WTC11 (cell line): Measurements from ENCODE around the gene REG4. TPM values are rescaled to one million over a fixed set of nuclear protein-coding genes. Genes with fewer than 3 reads are reported as not detected.

Source experiments
- ATAC-seq: fragments of 200-7000 bp; cut with Tn5 transposase; 2 replicates; pipeline ENCODE4 v1.10.0; 2021; ENCODE audit warnings: mild to moderate bottlenecking, moderate library complexity
- CTCF ChIA-PET: fragments of 300-600 bp; sonication (Branson Sonifier 250); formaldehyde crosslinking; loops from one replicate; lab custom pipeline; 2021; ENCODE audit warnings: antibody characterized with exemption; lab: Charles Lee
- POLR2A ChIA-PET: fragments of 350-600 bp; sonication (Branson Sonifier 250); formaldehyde crosslinking; loops from one replicate; lab custom pipeline; 2021; ENCODE audit warnings: antibody characterized with exemption; lab: Charles Lee
- DNase-seq: peaks from one replicate; pipeline ENCODE4 v3.0.0; 2021; ENCODE audit warnings: low spot score
- H3K27ac Mint-ChIP-seq: 2 replicates; pipeline ENCODE4 v1.8.0; 2021; ENCODE audit warnings: mixed read lengths
- H3K27me3 Mint-ChIP-seq: 2 replicates; pipeline ENCODE4 v1.8.0; 2021; ENCODE audit warnings: low read depth, mild to moderate bottlenecking, moderate library complexity, mixed read lengths
- H3K36me3 Mint-ChIP-seq: 2 replicates; pipeline ENCODE4 v1.8.0; 2021; ENCODE audit warnings: mixed read lengths
- H3K4me1 Mint-ChIP-seq: 2 replicates; pipeline ENCODE4 v1.8.0; 2022; ENCODE audit warnings: mixed read lengths
- H3K4me3 Mint-ChIP-seq: 2 replicates; pipeline ENCODE4 v1.8.0; 2021; ENCODE audit warnings: mild to moderate bottlenecking, moderate library complexity, mixed read lengths
- H3K9me3 Mint-ChIP-seq: 2 replicates; pipeline ENCODE4 v1.8.0; 2021; ENCODE audit warnings: mixed read lengths
- CREM ChIP-seq: sonication (generic); formaldehyde crosslinking; IDR thresholded peaks from 2 replicates; pipeline ENCODE4 v1.8.1; 2022; ENCODE audit warnings: mild to moderate bottlenecking, missing genetic modification reagents, moderate library complexity
- ELF4 ChIP-seq: sonication (generic); formaldehyde crosslinking; IDR thresholded peaks from 2 replicates; pipeline ENCODE4 v1.8.1; 2022; ENCODE audit warnings: low read depth, mild to moderate bottlenecking, moderate library complexity, missing genetic modification reagents
- ESRRA ChIP-seq: sonication (generic); formaldehyde crosslinking; IDR thresholded peaks from 2 replicates; pipeline ENCODE4 v1.8.1; 2022; ENCODE audit warnings: mild to moderate bottlenecking, missing genetic modification reagents, borderline replicate concordance
- GTF2I ChIP-seq: fragments of 250-450 bp; sonication (Bioruptor Pico); conservative IDR thresholded peaks from 2 replicates; pipeline ENCODE4 v1.4.0; 2021; ENCODE audit warnings: mild to moderate bottlenecking
- HMGA2 ChIP-seq: fragments of 250-450 bp; sonication (Bioruptor Pico); IDR thresholded peaks from 2 replicates; pipeline ENCODE4 v1.4.0; 2021; ENCODE audit warnings: mild to moderate bottlenecking, moderate library complexity
- NFYB ChIP-seq: sonication (generic); formaldehyde crosslinking; conservative IDR thresholded peaks from 2 replicates; pipeline ENCODE4 v1.8.0; 2022; ENCODE audit warnings: low read depth, missing genetic modification reagents
- NR2C2 ChIP-seq: sonication (generic); formaldehyde crosslinking; IDR thresholded peaks from 2 replicates; pipeline ENCODE4 v1.8.0; 2022; ENCODE audit warnings: mild to moderate bottlenecking, missing genetic modification reagents
- TEAD4 ChIP-seq: sonication (generic); formaldehyde crosslinking; IDR thresholded peaks from 2 replicates; pipeline ENCODE4 v1.8.0; 2022; ENCODE audit warnings: mild to moderate bottlenecking, missing genetic modification reagents
- TP53 ChIP-seq: sonication (generic); formaldehyde crosslinking; IDR thresholded peaks from 2 replicates; pipeline ENCODE4 v1.8.1; 2023; ENCODE audit warnings: mild to moderate bottlenecking, missing genetic modification reagents
- ZNF232 ChIP-seq: sonication (generic); formaldehyde crosslinking; IDR thresholded peaks from 2 replicates; pipeline ENCODE4 v1.8.0; 2022; ENCODE audit warnings: mild to moderate bottlenecking, missing genetic modification reagents
- ZNF317 ChIP-seq: sonication (generic); formaldehyde crosslinking; IDR thresholded peaks from 2 replicates; pipeline ENCODE4 v1.8.1; 2023; ENCODE audit warnings: low read depth, mild to moderate bottlenecking, moderate library complexity, missing genetic modification reagents, borderline replicate concordance
- total RNA-seq: library from RNA; stranded (reverse); gene quantifications from 3 replicates; pipeline ENCODE4 v1.2.3, GENCODE V29; 2021
- TF ChIP-seq, protein P1 (sequence below): sonication (generic); formaldehyde crosslinking; IDR thresholded peaks from 2 replicates; pipeline ENCODE4 v1.8.1; 2023; ENCODE audit warnings: mild to moderate bottlenecking, missing genetic modification reagents, borderline replicate concordance
- TF ChIP-seq, protein P2 (sequence below): sonication (generic); formaldehyde crosslinking; IDR thresholded peaks from 2 replicates; pipeline ENCODE4 v1.8.0; 2022; ENCODE audit warnings: mild to moderate bottlenecking, missing genetic modification reagents
- TF ChIP-seq, protein P3 (sequence below): sonication (generic); formaldehyde crosslinking; IDR thresholded peaks from 2 replicates; pipeline ENCODE4 v1.8.1; 2022; ENCODE audit warnings: mild to moderate bottlenecking, missing genetic modification reagents, moderate library complexity, borderline replicate concordance

REG4 gene
- total RNA-seq, 1 experiment from 2014 or later, result 0.31 TPM

DNA sequence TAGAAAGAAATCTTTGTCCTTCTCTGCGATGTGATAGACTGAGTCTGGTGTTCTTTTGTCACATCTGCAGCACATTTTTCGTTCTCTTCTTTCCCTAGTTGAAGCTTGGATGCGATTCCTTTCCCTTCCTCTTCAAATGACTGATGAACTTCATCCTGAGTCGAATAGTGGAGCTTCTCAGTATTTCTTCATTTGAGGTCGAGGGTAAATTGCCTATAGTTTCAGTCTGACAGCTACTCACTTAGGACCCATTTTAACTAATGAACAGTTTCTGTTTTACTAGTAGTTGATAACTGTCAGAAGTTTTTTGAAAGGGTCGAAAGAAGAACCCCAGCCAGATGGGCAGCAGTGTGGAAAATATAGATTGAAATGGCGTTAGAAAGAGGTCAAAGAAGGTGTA is 4.7 kb upstream of the REG4 start (continued):
- TF ChIP-seq, protein P1, sequence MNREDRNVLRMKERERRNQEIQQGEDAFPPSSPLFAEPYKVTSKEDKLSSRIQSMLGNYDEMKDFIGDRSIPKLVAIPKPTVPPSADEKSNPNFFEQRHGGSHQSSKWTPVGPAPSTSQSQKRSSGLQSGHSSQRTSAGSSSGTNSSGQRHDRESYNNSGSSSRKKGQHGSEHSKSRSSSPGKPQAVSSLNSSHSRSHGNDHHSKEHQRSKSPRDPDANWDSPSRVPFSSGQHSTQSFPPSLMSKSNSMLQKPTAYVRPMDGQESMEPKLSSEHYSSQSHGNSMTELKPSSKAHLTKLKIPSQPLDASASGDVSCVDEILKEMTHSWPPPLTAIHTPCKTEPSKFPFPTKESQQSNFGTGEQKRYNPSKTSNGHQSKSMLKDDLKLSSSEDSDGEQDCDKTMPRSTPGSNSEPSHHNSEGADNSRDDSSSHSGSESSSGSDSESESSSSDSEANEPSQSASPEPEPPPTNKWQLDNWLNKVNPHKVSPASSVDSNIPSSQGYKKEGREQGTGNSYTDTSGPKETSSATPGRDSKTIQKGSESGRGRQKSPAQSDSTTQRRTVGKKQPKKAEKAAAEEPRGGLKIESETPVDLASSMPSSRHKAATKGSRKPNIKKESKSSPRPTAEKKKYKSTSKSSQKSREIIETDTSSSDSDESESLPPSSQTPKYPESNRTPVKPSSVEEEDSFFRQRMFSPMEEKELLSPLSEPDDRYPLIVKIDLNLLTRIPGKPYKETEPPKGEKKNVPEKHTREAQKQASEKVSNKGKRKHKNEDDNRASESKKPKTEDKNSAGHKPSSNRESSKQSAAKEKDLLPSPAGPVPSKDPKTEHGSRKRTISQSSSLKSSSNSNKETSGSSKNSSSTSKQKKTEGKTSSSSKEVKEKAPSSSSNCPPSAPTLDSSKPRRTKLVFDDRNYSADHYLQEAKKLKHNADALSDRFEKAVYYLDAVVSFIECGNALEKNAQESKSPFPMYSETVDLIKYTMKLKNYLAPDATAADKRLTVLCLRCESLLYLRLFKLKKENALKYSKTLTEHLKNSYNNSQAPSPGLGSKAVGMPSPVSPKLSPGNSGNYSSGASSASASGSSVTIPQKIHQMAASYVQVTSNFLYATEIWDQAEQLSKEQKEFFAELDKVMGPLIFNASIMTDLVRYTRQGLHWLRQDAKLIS (CRISPR knock-in tag), result no peak
- no peak for TF ChIP-seq GTF2I (CRISPR knock-in tag)
- TF ChIP-seq, protein P2, sequence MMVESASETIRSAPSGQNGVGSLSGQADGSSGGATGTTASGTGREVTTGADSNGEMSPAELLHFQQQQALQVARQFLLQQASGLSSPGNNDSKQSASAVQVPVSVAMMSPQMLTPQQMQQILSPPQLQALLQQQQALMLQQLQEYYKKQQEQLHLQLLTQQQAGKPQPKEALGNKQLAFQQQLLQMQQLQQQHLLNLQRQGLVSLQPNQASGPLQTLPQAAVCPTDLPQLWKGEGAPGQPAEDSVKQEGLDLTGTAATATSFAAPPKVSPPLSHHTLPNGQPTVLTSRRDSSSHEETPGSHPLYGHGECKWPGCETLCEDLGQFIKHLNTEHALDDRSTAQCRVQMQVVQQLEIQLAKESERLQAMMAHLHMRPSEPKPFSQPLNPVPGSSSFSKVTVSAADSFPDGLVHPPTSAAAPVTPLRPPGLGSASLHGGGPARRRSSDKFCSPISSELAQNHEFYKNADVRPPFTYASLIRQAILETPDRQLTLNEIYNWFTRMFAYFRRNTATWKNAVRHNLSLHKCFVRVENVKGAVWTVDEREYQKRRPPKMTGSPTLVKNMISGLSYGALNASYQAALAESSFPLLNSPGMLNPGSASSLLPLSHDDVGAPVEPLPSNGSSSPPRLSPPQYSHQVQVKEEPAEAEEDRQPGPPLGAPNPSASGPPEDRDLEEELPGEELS (CRISPR knock-in tag), result no peak
- no peak for TF ChIP-seq NR2C2
- TF ChIP-seq, protein P3, sequence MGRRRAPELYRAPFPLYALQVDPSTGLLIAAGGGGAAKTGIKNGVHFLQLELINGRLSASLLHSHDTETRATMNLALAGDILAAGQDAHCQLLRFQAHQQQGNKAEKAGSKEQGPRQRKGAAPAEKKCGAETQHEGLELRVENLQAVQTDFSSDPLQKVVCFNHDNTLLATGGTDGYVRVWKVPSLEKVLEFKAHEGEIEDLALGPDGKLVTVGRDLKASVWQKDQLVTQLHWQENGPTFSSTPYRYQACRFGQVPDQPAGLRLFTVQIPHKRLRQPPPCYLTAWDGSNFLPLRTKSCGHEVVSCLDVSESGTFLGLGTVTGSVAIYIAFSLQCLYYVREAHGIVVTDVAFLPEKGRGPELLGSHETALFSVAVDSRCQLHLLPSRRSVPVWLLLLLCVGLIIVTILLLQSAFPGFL, result no peak

DNA sequence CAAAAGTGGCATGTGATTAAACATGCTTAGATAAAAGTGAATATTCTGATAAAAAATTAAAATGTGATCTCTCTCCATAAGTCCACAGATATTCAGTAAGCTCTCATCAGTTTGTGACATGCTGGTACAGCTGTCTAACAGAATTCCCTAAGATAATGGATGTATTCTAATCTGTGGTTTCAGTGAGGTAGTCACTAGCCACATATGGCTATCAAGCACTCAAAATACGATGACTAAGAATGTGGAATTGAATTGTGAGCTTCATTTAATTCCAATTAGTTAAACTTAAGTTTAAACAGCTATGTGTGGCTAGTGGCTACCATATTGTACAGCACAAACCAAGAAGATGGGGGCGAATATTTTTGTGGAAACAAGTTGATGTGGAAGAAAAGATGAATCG is 4.1 kb upstream of the REG4 start:
- POLR2A ChIA-PET, result no interaction called here
- H3K27ac Mint-ChIP-seq, result no peak overlapping the region
- no peaks in the 10 kb centered on the region for H3K4me1 Mint-ChIP-seq
- no peak for TF ChIP-seq ZNF317
- TF ChIP-seq TEAD4 (CRISPR knock-in tag), result no peak
- no peak for TF ChIP-seq ZNF232 (CRISPR knock-in tag)
- TF ChIP-seq CREM (CRISPR knock-in tag), result no peak
- no peak for TF ChIP-seq ESRRA (CRISPR knock-in tag)
- no peak for TF ChIP-seq NFYB (CRISPR knock-in tag)
- TF ChIP-seq, protein P1 (CRISPR knock-in tag), result no peak
- no peak for TF ChIP-seq TP53 (CRISPR knock-in tag)
- TF ChIP-seq ELF4, result no peak
- no peak for TF ChIP-seq HMGA2
- no peak for ATAC-seq
- no peak for DNase-seq
- H3K27me3 Mint-ChIP-seq, result no peaks in the 10 kb centered on the region; the same call in 1 of the 2 replicates
- H3K4me3 Mint-ChIP-seq, result no peak overlapping the region
- H3K9me3 Mint-ChIP-seq, result no peaks in the 10 kb centered on the region
- CTCF ChIA-PET, result interaction anchor here (1.1 to 1.4 kb wide), 3 partner anchors 11 to 168 kb away, joined by 3 to 9 read pairs (median 5); partner anchors contain the start of gene ZNF697
- H3K36me3 Mint-ChIP-seq, result no peaks in the 10 kb centered on the region
